Testis (tissue), 2 donors: ENCODE data around the gene AXIN1.

Experiments used
- CTCF ChIP-seq, 3 experiments: fragments of 450-650 bp in 2 of 3; fragments of 200-600 bp in 1 of 3; sonication (generic) in 1 of 3; IDR thresholded peaks; one replicate each; pipeline ENCODE4 v1.5.1; 2016 to 2019; ENCODE audit warnings: antibody characterized with exemption in 3 of 3, mild to moderate bottlenecking in 2 of 3, moderate library complexity in 1 of 3
- POLR2A ChIP-seq: fragments of 450-650 bp; IDR thresholded peaks from one replicate; pipeline ENCODE4 v1.6.1; 2017; ENCODE audit warnings: antibody characterized with exemption, mild to moderate bottlenecking, moderate library complexity

DNA sequence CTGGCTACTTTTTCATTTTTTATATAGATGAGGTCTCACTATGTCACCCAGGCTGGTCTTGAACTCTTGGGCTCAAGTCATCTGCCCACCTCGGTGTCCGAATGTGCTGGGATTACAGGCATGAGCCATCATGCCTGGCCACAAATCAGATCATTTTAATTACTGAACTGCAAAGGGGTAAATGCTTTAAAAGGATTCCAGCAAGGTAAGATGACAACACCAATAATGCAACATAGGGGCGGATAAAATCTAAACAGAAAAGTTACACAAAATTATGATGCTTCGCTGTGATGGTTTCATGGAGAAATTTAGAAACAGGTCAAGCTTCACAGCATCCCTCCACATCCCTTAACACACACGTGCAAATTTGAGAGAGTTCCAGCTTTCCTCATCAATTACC lies 32.3 kb downstream of the AXIN1 start:
- TF ChIP-seq CTCF (IDR thresholded peaks at IDR 0.05) (no peak), POLR2A (no peak)
